ENCODE data around the gene GRID2.

- TF ChIP-seq ZFP3 (CRISPR knock-in tag; IDR thresholded peaks at IDR 0.05) (no peak), PATZ1 (CRISPR knock-in tag; IDR thresholded peaks at IDR 0.05; ENCODE audit: borderline replicate concordance) (no peak)
Observed at GRCh38 chr4:92657695-92658094, 353.9 kb downstream of the GRID2 start.

Measured in SK-N-SH treated with all-trans-retinoic acid at 6 μM for 48 hours (cell line).